ENCODE data around the gene EGLN2.

EGLN2 gene

GRCh38 chr19:40803857-40804782 is 5.1 kb downstream of the EGLN2 start:
- no peak for DNase-seq (ENCODE audit: low read depth)
- H3K4me3 ChIP-seq (ENCODE audit: low read length) = no peak overlapping the region
- no peak for TF ChIP-seq CTCF (conservative IDR thresholded peaks at IDR 0.05; ENCODE audit: low read length)

- TF ChIP-seq CTCF (conservative IDR thresholded peaks at IDR 0.05; ENCODE audit: low read length) = 0 out of 2 replicates have a peak, but pooled peaks have one; percentile 18
- H3K4me3 ChIP-seq (ENCODE audit: low read length) = no peak overlapping the region
- no peak for DNase-seq (ENCODE audit: low read depth)
These were observed 5.8 kb downstream of the EGLN2 start for GRCh38 chr19:40804783-40805242.

GRCh38 chr19:40805258-40805868 is 6.4 kb downstream of the EGLN2 start:
- DNase-seq (ENCODE audit: low read depth) = no peak
- TF ChIP-seq CTCF (conservative IDR thresholded peaks at IDR 0.05; ENCODE audit: low read length) = no peak
- H3K4me3 ChIP-seq (ENCODE audit: low read length) = no peak overlapping the region

GRCh38 chr19:40806423-40807146 is 7.6 kb downstream of the EGLN2 start:
- peak; percentile 80 for TF ChIP-seq CTCF (conservative IDR thresholded peaks at IDR 0.05; ENCODE audit: low read length)
- peak overlapping the region; percentile 9 for H3K4me3 ChIP-seq (ENCODE audit: low read length)
- DNase-seq (ENCODE audit: low read depth) = peak; percentile 93

GRCh38 chr19:40807147-40808020 is 8.4 kb downstream of the EGLN2 start:
- TF ChIP-seq CTCF (conservative IDR thresholded peaks at IDR 0.05; ENCODE audit: low read length) = no peak
- no peak for DNase-seq (ENCODE audit: low read depth)
- no peak overlapping the region for H3K4me3 ChIP-seq (ENCODE audit: low read length)

- TF ChIP-seq CTCF (conservative IDR thresholded peaks at IDR 0.05; ENCODE audit: low read length) = no peak
- no peak for DNase-seq (ENCODE audit: low read depth)
- H3K4me3 ChIP-seq (ENCODE audit: low read length) = no peak overlapping the region
These were observed 9.0 kb downstream of the EGLN2 start for GRCh38 chr19:40808021-40808325.
